ENCODE data around the gene TMEM126A.

Gene TMEM126A

GRCh38 chr11:85705800-85706199, 58.0 kb downstream of the TMEM126A start:
- TF ChIP-seq POLR2A (IDR thresholded peaks at IDR 0.05; ENCODE audit: low read depth, low read length) (no peak), POLR2AphosphoS5 (IDR thresholded peaks at IDR 0.05; ENCODE audit: low read depth, low read length) (no peak), TAF1 (IDR thresholded peaks at IDR 0.05; ENCODE audit: borderline replicate concordance, low read depth, low read length) (no peak)
- FAIRE-seq: no peak
- DNase-seq (ENCODE audit: insufficient read length): no peak
